Calu3 (cell line): ENCODE data around the gene SLC35B1. TPM values are rescaled to one million over a fixed set of nuclear protein-coding genes. Genes with fewer than 3 reads are reported as not detected.
A peak's percentile ranks its signal among the peaks of the same experiment; 100 is the strongest.

Experiments
- BruUV-seq: library from RNA; stranded (reverse); fragments of 400-500 nt; replicated peaks from 2 replicates; lab custom pipeline; 2021; lab: Mats Ljungman, UMichigan
- CTCF ChIA-PET: fragments of 300-600 bp; sonication (Branson Sonifier 250); formaldehyde crosslinking; loops from one replicate; lab custom pipeline; 2022; ENCODE audit warnings: antibody characterized with exemption; lab: Charles Lee
- DNase-seq: peaks from one replicate; pipeline ENCODE4 v3.0.0; 2022
- H3K27ac Mint-ChIP-seq: one replicate; pipeline ENCODE4 v1.8.0; 2022; ENCODE audit warnings: mixed read lengths; ENCODE audit not compliant: unreplicated experiment
- H3K27me3 Mint-ChIP-seq: one replicate; pipeline ENCODE4 v1.8.0; 2022; ENCODE audit warnings: mixed read lengths; ENCODE audit not compliant: unreplicated experiment
- H3K36me3 Mint-ChIP-seq: one replicate; pipeline ENCODE4 v1.8.0; 2022; ENCODE audit warnings: mild to moderate bottlenecking, moderate library complexity, mixed read lengths; ENCODE audit not compliant: insufficient read depth, unreplicated experiment
- H3K4me1 Mint-ChIP-seq: one replicate; pipeline ENCODE4 v1.8.0; 2022; ENCODE audit warnings: mild to moderate bottlenecking, low read depth, mixed read lengths; ENCODE audit not compliant: unreplicated experiment
- H3K4me3 Mint-ChIP-seq: one replicate; pipeline ENCODE4 v1.8.0; 2022; ENCODE audit warnings: mild to moderate bottlenecking, low read depth, moderate library complexity, mixed read lengths; ENCODE audit not compliant: unreplicated experiment
- H3K9me3 Mint-ChIP-seq: one replicate; pipeline ENCODE4 v1.8.0; 2022; ENCODE audit warnings: low read depth, mixed read lengths; ENCODE audit not compliant: unreplicated experiment
- CTCF ChIP-seq: fragments of 200-600 bp; IDR thresholded peaks from one replicate; pipeline ENCODE4 v1.8.0; 2022; ENCODE audit warnings: antibody characterized with exemption; ENCODE audit not compliant: unreplicated experiment
- intact Hi-C: fragments of 100-400 bp; cut with micrococcal nuclease; formaldehyde crosslinking; loops from one replicate; pipeline ENCODE4 v1.10.0; 2022; ENCODE audit not compliant: unreplicated experiment
- total RNA-seq: library from RNA; stranded (reverse); gene quantifications from 2 replicates; pipeline ENCODE4 v1.2.3, GENCODE V29; 2022

The SLC35B1 gene
- total RNA-seq, 1 experiment from 2014 or later, result 117 TPM

- BruUV-seq, result no TSS peak
- TF ChIP-seq CTCF, result no peak
- DNase-seq, result no peak
- peaks cover 26% of the 10 kb centered on the region for H3K27me3 Mint-ChIP-seq
- CTCF ChIA-PET, result interaction anchor here (1.0 to 1.2 kb wide), 2 partner anchors 17 to 124 kb away, joined by 4 to 6 read pairs; no protein-coding TSS in a partner anchor
- no peaks in the 10 kb centered on the region for H3K36me3 Mint-ChIP-seq
- no peak overlapping the region for H3K4me3 Mint-ChIP-seq
- no peaks in the 10 kb centered on the region for H3K9me3 Mint-ChIP-seq
- peaks cover 26% of the 10 kb centered on the region for H3K4me1 Mint-ChIP-seq
- H3K27ac Mint-ChIP-seq, result no peak overlapping the region
- intact Hi-C loops, result loop anchor here (10.0 kb wide), 1 partner anchor 256 kb away; no protein-coding TSS in a partner anchor
Measured at GRCh38 chr17:49691086-49691676, 16.6 kb downstream of the SLC35B1 start.

- intact Hi-C loops, result loop anchor here (10.0 kb wide), 1 partner anchor 255 kb away; no protein-coding TSS in a partner anchor
- H3K4me1 Mint-ChIP-seq, result peaks cover 24% of the 10 kb centered on the region
- H3K4me3 Mint-ChIP-seq, result no peak overlapping the region
- no TSS peak for BruUV-seq
- H3K27ac Mint-ChIP-seq, result no peak overlapping the region
- H3K36me3 Mint-ChIP-seq, result no peaks in the 10 kb centered on the region
- no peak for DNase-seq
- no peaks in the 10 kb centered on the region for H3K9me3 Mint-ChIP-seq
- H3K27me3 Mint-ChIP-seq, result peaks cover 26% of the 10 kb centered on the region
- no peak for TF ChIP-seq CTCF
- CTCF ChIA-PET, result interaction anchor here (1.2 kb wide), 1 partner anchor 16 kb away, joined by 6 read pairs; no protein-coding TSS in a partner anchor
Measured at GRCh38 chr17:49690256-49690655, 17.5 kb downstream of the SLC35B1 start.

GRCh38 chr17:49688848-49689247 lies 18.9 kb downstream of the SLC35B1 start:
- CTCF ChIA-PET, result interaction anchor here (0.6 to 1.2 kb wide), 2 partner anchors 12 to 123 kb away, joined by 4 read pairs; no protein-coding TSS in a partner anchor
- intact Hi-C loops, result no loop called here
- H3K36me3 Mint-ChIP-seq, result no peaks in the 10 kb centered on the region
- DNase-seq, result no peak
- no peaks in the 10 kb centered on the region for H3K9me3 Mint-ChIP-seq
- peaks cover 17% of the 10 kb centered on the region for H3K4me1 Mint-ChIP-seq
- H3K27ac Mint-ChIP-seq, result no peak overlapping the region
- BruUV-seq, result no TSS peak
- no peak overlapping the region for H3K4me3 Mint-ChIP-seq
- TF ChIP-seq CTCF, result no peak
- peaks cover 26% of the 10 kb centered on the region for H3K27me3 Mint-ChIP-seq

GRCh38 chr17:49687878-49688491 lies 19.8 kb downstream of the SLC35B1 start:
- H3K9me3 Mint-ChIP-seq, result no peaks in the 10 kb centered on the region
- peaks cover 17% of the 10 kb centered on the region for H3K4me1 Mint-ChIP-seq
- CTCF ChIA-PET, result interaction anchor here (0.6 to 1.2 kb wide), 3 partner anchors 122 to 318 kb away, joined by 4 read pairs; no protein-coding TSS in a partner anchor
- no TSS peak for BruUV-seq
- no peak overlapping the region for H3K4me3 Mint-ChIP-seq
- no peak for DNase-seq
- TF ChIP-seq CTCF, result no peak
- peak overlapping the region; percentile 28 for H3K27ac Mint-ChIP-seq
- intact Hi-C loops, result no loop called here
- H3K36me3 Mint-ChIP-seq, result no peaks in the 10 kb centered on the region
- H3K27me3 Mint-ChIP-seq, result peaks cover 22% of the 10 kb centered on the region
